Subcutaneous abdominal adipose tissue (tissue), 5 donors: ENCODE data around the gene SCNN1G.
A peak's percentile ranks its signal among the peaks of the same experiment; 100 is the strongest.
"Not testable (repeated sequence)": the region's sequence is repeated elsewhere in the genome, so short reads cannot be mapped to it uniquely, and the experiment has no call there.

Experiments used
- H3K27ac ChIP-seq: one replicate; pipeline ENCODE4 v1.7.0; 2013; ENCODE audit warnings: low read depth, mild to moderate bottlenecking, inconsistent platforms, low read length, moderate library complexity
- H3K27me3 ChIP-seq, 5 donors: one replicate each; pipeline ENCODE4 v1.7.0; 2013; ENCODE audit warnings: low read length in 5 of 5, inconsistent platforms in 1 of 5; ENCODE audit not compliant: control insufficient read depth in 5 of 5, insufficient read depth in 4 of 5
- H3K36me3 ChIP-seq, 5 donors: one replicate each; pipeline ENCODE4 v1.7.0; 2013; ENCODE audit warnings: low read length in 5 of 5; ENCODE audit not compliant: control insufficient read depth in 5 of 5, insufficient read depth in 5 of 5
- H3K4me1 ChIP-seq, 5 donors: one replicate each; pipeline ENCODE4 v1.7.0; 2013; ENCODE audit warnings: low read length in 5 of 5, mild to moderate bottlenecking in 3 of 5, moderate library complexity in 1 of 5; ENCODE audit not compliant: control insufficient read depth in 5 of 5, insufficient read depth in 5 of 5
- H3K4me3 ChIP-seq, 5 donors: one replicate each; pipeline ENCODE4 v1.7.0; 2013; ENCODE audit warnings: low read length in 5 of 5, low read depth in 1 of 5
- H3K9ac ChIP-seq, 5 donors: one replicate each; pipeline ENCODE4 v1.7.0; 2013; ENCODE audit warnings: low read length in 5 of 5, mild to moderate bottlenecking in 4 of 5, moderate library complexity in 3 of 5
- H3K9me3 ChIP-seq, 5 donors: one replicate each; pipeline ENCODE4 v1.7.0; 2013; ENCODE audit warnings: low read length in 5 of 5; ENCODE audit not compliant: control insufficient read depth in 5 of 5
- donor health status: healthy.
- donor health status: healthy.
- donor health status: healthy.
- donor health status: healthy.
- donor health status: healthy.

Gene SCNN1G

GRCh38 chr16:23143391-23143790, 39.2 kb upstream of the SCNN1G start:
- no peak overlapping the region for H3K27ac ChIP-seq

GRCh38 chr16:23144393-23144792, 38.2 kb upstream of the SCNN1G start:
- H3K4me3 ChIP-seq, H3K9ac ChIP-seq, H3K27me3 ChIP-seq, H3K27ac ChIP-seq, H3K36me3 ChIP-seq, H3K9me3 ChIP-seq: not testable (repeated sequence)
- H3K4me1 ChIP-seq = peaks cover 4 to 34% (median 22%) of the 10 kb centered on the region in 5 donors

More at GRCh38 chr16:23143391-23143790, 39.2 kb upstream of the SCNN1G start:
- no peak overlapping the region for H3K9ac ChIP-seq
- H3K36me3 ChIP-seq = no peaks in the 10 kb centered on the region
- H3K4me1 ChIP-seq = peaks cover 4 to 33% (median 20%) of the 10 kb centered on the region in 5 donors
- H3K9me3 ChIP-seq = no peaks in the 10 kb centered on the region
- H3K4me3 ChIP-seq = no peak overlapping the region
- H3K27me3 ChIP-seq = no peaks in the 10 kb centered on the region

- no peak overlapping the region for H3K9ac ChIP-seq
- H3K9me3 ChIP-seq = no peaks in the 10 kb centered on the region
- peak overlapping the region in 2 of 5 donors; percentile 13 to 22 for H3K4me3 ChIP-seq
- peaks cover 4 to 39% (median 28%) of the 10 kb centered on the region in 5 donors for H3K4me1 ChIP-seq
- H3K27me3 ChIP-seq = no peaks in the 10 kb centered on the region
- no peaks in the 10 kb centered on the region for H3K36me3 ChIP-seq
- no peak overlapping the region for H3K27ac ChIP-seq
Observed at GRCh38 chr16:23145186-23145585, 37.4 kb upstream of the SCNN1G start.

GRCh38 chr16:23145608-23146007, 36.9 kb upstream of the SCNN1G start:
- H3K4me3 ChIP-seq = peak overlapping the region in 1 of 5 donors; percentile 22
- no peaks in the 10 kb centered on the region for H3K27me3 ChIP-seq
- H3K9ac ChIP-seq = no peak overlapping the region
- H3K36me3 ChIP-seq = no peaks in the 10 kb centered on the region
- H3K9me3 ChIP-seq = no peaks in the 10 kb centered on the region
- peaks cover 4 to 39% (median 28%) of the 10 kb centered on the region in 5 donors for H3K4me1 ChIP-seq
- H3K27ac ChIP-seq = no peak overlapping the region

- no peaks in the 10 kb centered on the region for H3K36me3 ChIP-seq
- H3K9ac ChIP-seq = peak overlapping the region in 2 of 5 donors; percentile 25 to 30
- peak overlapping the region; percentile 26 for H3K27ac ChIP-seq
- H3K9me3 ChIP-seq = no peaks in the 10 kb centered on the region
- peaks cover 4 to 39% (median 28%) of the 10 kb centered on the region in 5 donors for H3K4me1 ChIP-seq
- H3K4me3 ChIP-seq = peak overlapping the region in 3 of 5 donors; percentile 29 to 77 (median 74)
- H3K27me3 ChIP-seq = no peaks in the 10 kb centered on the region
Observed at GRCh38 chr16:23146877-23147601, 35.5 kb upstream of the SCNN1G start.

- Histone ChIP-seq H3K4me1 (peaks cover 4 to 36% (median 28%) of the 10 kb centered on the region in 5 donors), H3K36me3 (no peaks in the 10 kb centered on the region), H3K27me3 (peaks cover 0 to under 1% (median 0%) of the 10 kb centered on the region in 5 donors), H3K9ac (peak overlapping the region in 2 of 5 donors; percentile 30 to 59), H3K27ac (no peak overlapping the region), H3K9me3 (no peaks in the 10 kb centered on the region), H3K4me3 (peak overlapping the region in 4 of 5 donors; percentile 29 to 77 (median 73))
Observed at GRCh38 chr16:23147666-23148065, 34.9 kb upstream of the SCNN1G start.

- Histone ChIP-seq H3K27ac (peak overlapping the region; percentile 50), H3K4me1 (peaks cover 4 to 36% (median 28%) of the 10 kb centered on the region in 5 donors)
Observed at GRCh38 chr16:23148166-23148512, 34.4 kb upstream of the SCNN1G start.

GRCh38 chr16:23148513-23149266, 33.9 kb upstream of the SCNN1G start:
- H3K4me1 ChIP-seq = peaks cover 4 to 36% (median 28%) of the 10 kb centered on the region in 5 donors
- peaks cover 0 to 3% (median 0%) of the 10 kb centered on the region in 5 donors for H3K27me3 ChIP-seq
- peak overlapping the region; percentile 27 to 78 (median 74) for H3K4me3 ChIP-seq

More at GRCh38 chr16:23148166-23148512, 34.4 kb upstream of the SCNN1G start:
- Histone ChIP-seq H3K36me3 (no peaks in the 10 kb centered on the region), H3K9me3 (no peaks in the 10 kb centered on the region), H3K4me3 (peak overlapping the region; percentile 27 to 78 (median 74)), H3K27me3 (peaks cover 0 to 3% (median 0%) of the 10 kb centered on the region in 5 donors), H3K9ac (peak overlapping the region in 4 of 5 donors; percentile 57 to 73 (median 64))

GRCh38 chr16:23149267-23149992, 33.1 kb upstream of the SCNN1G start, which contains the start of gene USP31:
TSS of gene USP31 (minus strand) at chr16:23149452. CDS start at chr16:23149270, 182 bp downstream.
- Histone ChIP-seq H3K9ac (peak within 1 kb of the TSS in 4 of 5 donors; percentile 57 to 77 (median 71)), H3K27ac (peak within 1 kb of the TSS; percentile 50), H3K36me3 (no peaks in the 10 kb centered on the region), H3K4me3 (peak within 1 kb of the TSS; percentile 75 to 84 (median 79)), H3K9me3 (no peaks in the 10 kb centered on the region), H3K27me3 (peaks cover 0 to 3% (median 0%) of the 10 kb centered on the region in 5 donors), H3K4me1 (peaks cover 4 to 36% (median 28%) of the 10 kb centered on the region in 5 donors)

More at GRCh38 chr16:23148513-23149266, 33.9 kb upstream of the SCNN1G start:
- H3K9me3 ChIP-seq = no peaks in the 10 kb centered on the region
- no peaks in the 10 kb centered on the region for H3K36me3 ChIP-seq
- peak overlapping the region; percentile 50 for H3K27ac ChIP-seq
- H3K9ac ChIP-seq = peak overlapping the region in 4 of 5 donors; percentile 57 to 77 (median 71)
